ENCODE measurements around the gene RRAGB.

Gene RRAGB

GRCh38 chrX:55801811-55802210 is 84.3 kb downstream of the RRAGB start:
- FAIRE-seq (no peak), DNase-seq (ENCODE audit: insufficient read length, low spot score) (no peak)
- TF ChIP-seq, protein P1, sequence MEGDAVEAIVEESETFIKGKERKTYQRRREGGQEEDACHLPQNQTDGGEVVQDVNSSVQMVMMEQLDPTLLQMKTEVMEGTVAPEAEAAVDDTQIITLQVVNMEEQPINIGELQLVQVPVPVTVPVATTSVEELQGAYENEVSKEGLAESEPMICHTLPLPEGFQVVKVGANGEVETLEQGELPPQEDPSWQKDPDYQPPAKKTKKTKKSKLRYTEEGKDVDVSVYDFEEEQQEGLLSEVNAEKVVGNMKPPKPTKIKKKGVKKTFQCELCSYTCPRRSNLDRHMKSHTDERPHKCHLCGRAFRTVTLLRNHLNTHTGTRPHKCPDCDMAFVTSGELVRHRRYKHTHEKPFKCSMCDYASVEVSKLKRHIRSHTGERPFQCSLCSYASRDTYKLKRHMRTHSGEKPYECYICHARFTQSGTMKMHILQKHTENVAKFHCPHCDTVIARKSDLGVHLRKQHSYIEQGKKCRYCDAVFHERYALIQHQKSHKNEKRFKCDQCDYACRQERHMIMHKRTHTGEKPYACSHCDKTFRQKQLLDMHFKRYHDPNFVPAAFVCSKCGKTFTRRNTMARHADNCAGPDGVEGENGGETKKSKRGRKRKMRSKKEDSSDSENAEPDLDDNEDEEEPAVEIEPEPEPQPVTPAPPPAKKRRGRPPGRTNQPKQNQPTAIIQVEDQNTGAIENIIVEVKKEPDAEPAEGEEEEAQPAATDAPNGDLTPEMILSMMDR (IDR thresholded peaks at IDR 0.05; ENCODE audit: insufficient read depth, missing control alignments) = no peak

All from D721Med (cell line).